ENCODE results near the gene RANBP1. TPM values are rescaled to one million over a fixed set of nuclear protein-coding genes. Genes with fewer than 3 reads are reported as not detected.

Gene RANBP1
- total and polyA plus RNA-seq, 12 donors = 63.3 to 346 (median 126) TPM

DNA sequence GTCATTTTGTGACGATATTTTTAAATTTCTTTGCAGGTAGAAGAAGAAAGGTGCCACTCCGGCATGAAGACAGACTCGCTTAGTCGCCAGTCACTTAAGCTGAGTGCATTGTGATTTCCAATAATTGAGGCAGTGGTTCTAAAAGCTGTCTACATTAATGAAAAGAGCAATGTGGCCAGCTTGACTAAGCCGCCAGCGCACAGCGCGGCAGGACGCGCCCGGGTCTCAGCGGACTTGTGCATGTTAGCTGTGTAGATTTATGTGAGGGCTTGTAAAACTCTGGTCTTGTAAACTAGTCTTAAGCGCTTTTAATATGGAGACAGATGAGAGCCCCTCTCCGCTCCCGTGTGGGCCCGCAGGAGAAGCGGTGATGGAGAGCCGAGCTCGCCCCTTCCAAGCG lies 30.3 kb upstream of the RANBP1 start:
- Histone ChIP-seq H3K4me1 (replicated peaks in 1 of 2) (peaks cover 11 to 44% of the 10 kb centered on the region in 2 donors), H3K36me3 (replicated peaks in 1 of 2) (peaks cover 0 to 51% of the 10 kb centered on the region in 2 donors), H3K4me3 (no peak overlapping the region), H3K27ac (no peak overlapping the region), H3K9me3 (replicated peaks in 1 of 3) (no peaks in the 10 kb centered on the region), H3K27me3 (no peaks in the 10 kb centered on the region)
- 96 to 97% (median 97%) methylated on average over 19 to 20 of the region's 20 CpGs for WGBS, 4 donors
- intact Hi-C loops (cut with DNase I) = loop anchor here in 1 of 2 donors (10.0 kb wide), 1 partner anchor 111 kb away; no protein-coding TSS in a partner anchor
- TF ChIP-seq, protein P1, sequence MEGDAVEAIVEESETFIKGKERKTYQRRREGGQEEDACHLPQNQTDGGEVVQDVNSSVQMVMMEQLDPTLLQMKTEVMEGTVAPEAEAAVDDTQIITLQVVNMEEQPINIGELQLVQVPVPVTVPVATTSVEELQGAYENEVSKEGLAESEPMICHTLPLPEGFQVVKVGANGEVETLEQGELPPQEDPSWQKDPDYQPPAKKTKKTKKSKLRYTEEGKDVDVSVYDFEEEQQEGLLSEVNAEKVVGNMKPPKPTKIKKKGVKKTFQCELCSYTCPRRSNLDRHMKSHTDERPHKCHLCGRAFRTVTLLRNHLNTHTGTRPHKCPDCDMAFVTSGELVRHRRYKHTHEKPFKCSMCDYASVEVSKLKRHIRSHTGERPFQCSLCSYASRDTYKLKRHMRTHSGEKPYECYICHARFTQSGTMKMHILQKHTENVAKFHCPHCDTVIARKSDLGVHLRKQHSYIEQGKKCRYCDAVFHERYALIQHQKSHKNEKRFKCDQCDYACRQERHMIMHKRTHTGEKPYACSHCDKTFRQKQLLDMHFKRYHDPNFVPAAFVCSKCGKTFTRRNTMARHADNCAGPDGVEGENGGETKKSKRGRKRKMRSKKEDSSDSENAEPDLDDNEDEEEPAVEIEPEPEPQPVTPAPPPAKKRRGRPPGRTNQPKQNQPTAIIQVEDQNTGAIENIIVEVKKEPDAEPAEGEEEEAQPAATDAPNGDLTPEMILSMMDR (IDR thresholded peaks at IDR 0.05) = no peak
- TF ChIP-seq POLR2A (IDR thresholded peaks at IDR 0.05) = no peak
- DNase-seq = no peak

DNA sequence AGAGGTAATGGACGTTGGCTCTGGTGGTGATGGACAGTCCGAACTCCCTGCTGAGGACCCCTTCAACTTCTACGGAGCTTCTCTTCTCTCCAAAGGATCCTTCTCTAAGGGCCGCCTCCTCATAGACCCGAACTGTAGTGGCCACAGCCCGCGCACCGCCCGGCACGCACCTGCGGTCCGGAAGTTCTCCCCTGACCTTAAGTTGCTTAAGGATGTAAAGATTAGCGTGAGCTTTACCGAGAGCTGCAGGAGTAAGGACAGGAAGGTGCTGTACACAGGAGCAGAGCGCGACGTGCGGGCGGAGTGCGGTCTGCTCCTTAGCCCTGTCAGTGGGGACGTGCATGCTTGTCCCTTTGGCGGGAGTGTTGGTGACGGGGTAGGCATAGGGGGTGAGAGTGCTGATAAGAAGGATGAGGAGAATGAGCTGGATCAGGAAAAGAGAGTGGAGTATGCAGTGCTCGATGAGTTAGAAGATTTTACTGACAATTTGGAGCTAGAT lies 29.8 kb upstream of the RANBP1 start:
- H3K9me3 ChIP-seq (replicated peaks in 1 of 3) = no peaks in the 10 kb centered on the region
- WGBS, 4 donors = 91 to 93% (median 92%) methylated on average over 24 of the region's 24 CpGs
- no peak for TF ChIP-seq POLR2A (IDR thresholded peaks at IDR 0.05)
- TF ChIP-seq, protein P1 (IDR thresholded peaks at IDR 0.05) = no peak
- no peak for DNase-seq
- no peak overlapping the region for H3K4me3 ChIP-seq
- H3K4me1 ChIP-seq (replicated peaks in 1 of 2) = peaks cover 6 to 39% of the 10 kb centered on the region in 2 donors
- no peaks in the 10 kb centered on the region for H3K27me3 ChIP-seq
- H3K27ac ChIP-seq = no peak overlapping the region
- intact Hi-C loops (cut with DNase I) = loop anchor here in 1 of 2 donors (10.0 kb wide), 1 partner anchor 111 kb away; no protein-coding TSS in a partner anchor
- H3K36me3 ChIP-seq (replicated peaks in 1 of 2) = peaks cover 0 to 56% of the 10 kb centered on the region in 2 donors

DNA sequence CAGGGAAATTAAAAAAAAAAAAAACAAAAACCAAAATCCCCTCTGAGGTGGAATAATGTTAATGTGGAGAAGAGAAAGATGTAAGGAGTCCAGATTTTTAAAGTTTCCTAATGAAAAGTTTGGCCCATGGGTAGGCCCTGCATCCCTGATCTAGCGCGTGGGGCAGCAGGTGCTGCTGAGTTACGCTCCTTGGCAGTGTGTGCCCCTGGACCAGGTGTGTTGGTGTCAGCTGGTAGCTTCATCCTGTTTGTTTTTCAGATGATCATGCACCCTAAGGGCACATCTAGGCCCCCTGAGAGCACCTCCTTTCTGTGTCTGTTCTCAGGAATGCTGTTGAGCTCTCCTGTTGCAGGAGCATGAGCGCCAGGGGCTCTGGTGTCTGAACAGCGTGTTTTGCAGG lies 29.1 kb upstream of the RANBP1 start:
- Histone ChIP-seq H3K36me3 (replicated peaks in 1 of 2) (peaks cover 0 to 62% of the 10 kb centered on the region in 2 donors), H3K27ac (no peak overlapping the region), H3K4me1 (replicated peaks in 1 of 2) (peaks cover under 1 to 33% of the 10 kb centered on the region in 2 donors), H3K27me3 (no peaks in the 10 kb centered on the region), H3K4me3 (no peak overlapping the region), H3K9me3 (replicated peaks in 1 of 3) (no peaks in the 10 kb centered on the region)
- 88 to 100% (median 96%) methylated on average over 4 to 5 of the region's 5 CpGs for WGBS, 4 donors
- intact Hi-C loops (cut with DNase I) = loop anchor here in 1 of 2 donors (10.0 kb wide), 1 partner anchor 112 kb away; no protein-coding TSS in a partner anchor
- no peak for TF ChIP-seq POLR2A (IDR thresholded peaks at IDR 0.05)
- TF ChIP-seq, protein P1 (IDR thresholded peaks at IDR 0.05) = no peak
- DNase-seq = no peak

DNA sequence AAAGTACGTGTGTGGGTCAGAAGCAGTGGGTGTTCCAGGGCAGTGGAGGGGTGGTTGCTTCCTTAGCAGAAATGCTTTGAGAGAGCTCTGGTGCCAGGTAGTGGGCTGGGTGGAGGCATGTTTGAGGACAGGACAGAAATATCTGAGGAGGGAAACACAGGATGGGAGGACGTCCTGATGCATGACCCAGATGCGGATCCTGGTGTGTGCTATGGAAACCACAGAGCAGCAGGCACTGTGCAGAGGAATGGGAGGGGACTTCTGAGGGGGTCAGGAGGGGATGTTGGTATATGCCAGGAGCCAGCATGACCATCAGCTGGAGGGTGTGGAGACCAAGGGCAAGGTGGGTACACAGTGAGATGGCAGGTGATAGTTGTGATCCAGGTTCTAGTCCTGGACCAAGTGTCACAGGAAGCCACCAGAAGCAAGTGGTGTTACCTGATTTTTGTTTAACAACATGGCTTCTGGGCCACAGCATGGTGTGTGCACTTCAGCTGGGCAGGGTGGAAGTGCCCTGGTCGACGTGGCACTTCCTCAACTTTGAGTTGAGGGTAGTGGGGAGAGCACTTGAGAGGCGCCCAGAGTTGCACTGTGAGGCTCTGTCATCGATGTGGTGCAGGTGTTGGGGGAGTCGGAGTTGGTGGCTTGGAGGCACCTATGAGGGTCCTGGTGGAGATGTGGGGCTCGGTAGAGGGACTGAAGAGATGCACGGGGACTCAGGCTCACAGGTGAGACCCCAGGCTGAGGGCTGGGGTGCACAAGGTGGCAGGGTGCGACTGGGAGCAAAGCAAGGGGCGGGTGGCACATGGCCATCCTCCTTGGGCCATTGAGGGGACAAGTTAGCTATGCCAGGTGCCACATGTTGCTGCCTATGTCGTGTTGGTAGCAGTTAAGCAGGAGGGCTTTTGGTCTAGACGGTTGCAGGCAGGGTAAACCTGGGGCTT lies 28.3 kb upstream of the RANBP1 start:
- WGBS, 4 donors = 87 to 92% (median 89%) methylated on average over 13 to 14 of the region's 14 CpGs
- H3K27me3 ChIP-seq = no peaks in the 10 kb centered on the region
- H3K9me3 ChIP-seq (replicated peaks in 1 of 3) = no peaks in the 10 kb centered on the region
- intact Hi-C loops (cut with DNase I) = loop anchor here in 1 of 2 donors (10.0 kb wide), 1 partner anchor 113 kb away; no protein-coding TSS in a partner anchor
- H3K4me3 ChIP-seq = no peak overlapping the region
- H3K4me1 ChIP-seq (replicated peaks in 1 of 2) = peaks cover 0 to 25% of the 10 kb centered on the region in 2 donors
- H3K36me3 ChIP-seq (replicated peaks in 1 of 2) = peaks cover 0 to 70% of the 10 kb centered on the region in 2 donors
- DNase-seq = no peak
- H3K27ac ChIP-seq = no peak overlapping the region
- no peak for TF ChIP-seq POLR2A (IDR thresholded peaks at IDR 0.05)
- TF ChIP-seq, protein P1 (IDR thresholded peaks at IDR 0.05) = no peak

Data from adrenal gland (tissue), 12 donors.